IPS-NIHi7 (cell line): ENCODE data around the gene KLHL41.
A peak's percentile ranks its signal among the peaks of the same experiment; 100 is the strongest.
"Not testable (repeated sequence)": the region's sequence is repeated elsewhere in the genome, so short reads cannot be mapped to it uniquely, and the experiment has no call there.

Source experiments
- DNase-seq: peaks from one replicate; pipeline ENCODE4 v3.0.0; 2012; ENCODE audit warnings: mixed read lengths; ENCODE audit errors: extremely low spot score

The KLHL41 gene

DNA sequence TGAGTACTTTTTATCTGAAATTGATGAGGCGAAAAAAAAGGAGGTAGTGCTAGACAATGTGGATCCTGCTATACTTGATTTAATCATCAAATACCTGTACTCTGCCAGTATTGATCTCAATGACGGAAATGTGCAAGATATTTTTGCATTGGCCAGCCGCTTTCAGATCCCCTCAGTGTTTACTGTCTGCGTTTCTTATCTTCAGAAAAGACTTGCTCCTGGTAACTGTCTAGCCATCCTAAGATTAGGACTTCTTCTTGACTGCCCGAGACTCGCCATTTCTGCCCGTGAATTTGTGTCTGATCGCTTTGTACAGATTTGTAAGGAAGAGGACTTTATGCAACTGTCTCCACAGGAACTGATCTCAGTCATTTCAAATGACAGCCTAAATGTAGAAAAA lies 453 bp downstream of the KLHL41 start:
- no peak for DNase-seq

DNA sequence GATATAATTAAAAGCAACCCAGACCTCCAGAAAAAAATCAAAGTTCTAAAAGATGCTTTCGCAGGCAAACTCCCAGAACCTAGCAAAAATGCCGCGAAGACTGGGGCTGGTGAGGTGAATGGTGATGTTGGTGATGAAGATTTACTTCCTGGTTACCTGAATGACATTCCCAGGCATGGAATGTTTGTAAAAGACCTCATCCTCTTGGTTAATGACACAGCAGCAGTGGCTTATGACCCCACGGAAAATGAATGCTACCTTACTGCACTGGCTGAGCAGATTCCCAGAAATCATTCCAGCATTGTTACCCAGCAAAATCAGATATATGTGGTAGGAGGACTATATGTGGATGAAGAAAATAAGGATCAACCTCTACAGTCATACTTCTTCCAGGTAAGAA lies 994 bp downstream of the KLHL41 start:
- no peak for DNase-seq

DNA sequence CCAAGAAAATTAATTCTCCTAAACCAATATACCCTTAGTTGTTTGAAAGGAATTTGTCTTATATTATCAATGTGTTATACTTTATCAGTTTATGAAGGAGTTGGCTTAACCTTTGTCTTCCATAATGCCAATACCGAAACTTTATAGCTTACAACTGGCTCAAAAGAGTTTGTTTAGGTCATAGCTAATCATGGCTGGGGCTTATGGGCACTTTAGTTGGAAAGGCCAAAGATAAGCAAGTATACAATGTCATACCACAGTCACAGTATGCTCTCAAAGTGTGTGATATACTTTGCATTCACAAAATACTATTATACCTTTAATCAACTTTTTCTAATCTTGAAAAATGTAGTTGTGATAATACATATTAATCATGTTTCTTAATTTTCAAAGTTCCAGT lies 2.3 kb downstream of the KLHL41 start:
- no peak for DNase-seq

DNA sequence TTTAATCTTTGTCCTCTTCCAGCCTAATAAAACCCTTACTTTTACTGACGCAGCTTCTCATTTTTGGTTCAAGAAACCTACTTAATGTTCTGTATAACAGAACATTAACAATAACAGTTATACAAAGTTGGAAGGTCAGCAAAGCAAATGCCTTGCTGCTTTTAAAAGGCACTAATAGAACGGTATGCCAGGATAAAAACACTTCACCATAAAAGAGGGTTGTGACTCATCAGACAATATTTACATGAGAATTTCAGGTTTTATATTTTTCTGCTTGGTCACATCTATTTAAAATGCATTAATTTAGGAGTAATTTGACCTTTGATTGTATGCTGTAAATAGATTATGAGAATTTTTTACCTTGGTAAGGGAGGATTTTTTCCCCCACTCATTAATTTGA lies 3.0 kb downstream of the KLHL41 start:
- no peak for DNase-seq

DNA sequence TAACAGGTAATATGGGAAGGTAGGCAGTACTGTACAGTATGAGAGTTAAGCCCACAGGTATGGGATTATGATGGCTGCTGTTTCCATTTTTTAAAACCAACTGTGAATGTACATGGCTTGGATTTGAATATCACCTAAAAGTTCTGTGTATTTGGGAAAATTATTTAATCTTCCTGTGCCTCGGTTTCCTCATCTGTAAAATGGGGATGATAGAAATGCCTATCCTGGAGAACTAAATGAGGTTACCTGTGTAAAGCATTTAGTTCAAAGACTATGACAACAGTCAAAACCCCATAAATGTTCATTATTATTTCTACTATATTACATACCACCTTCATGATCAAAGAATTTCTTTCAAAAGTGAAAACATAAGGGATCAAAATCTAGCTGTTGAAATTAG lies 3.6 kb downstream of the KLHL41 start:
- DNase-seq = no peak

DNA sequence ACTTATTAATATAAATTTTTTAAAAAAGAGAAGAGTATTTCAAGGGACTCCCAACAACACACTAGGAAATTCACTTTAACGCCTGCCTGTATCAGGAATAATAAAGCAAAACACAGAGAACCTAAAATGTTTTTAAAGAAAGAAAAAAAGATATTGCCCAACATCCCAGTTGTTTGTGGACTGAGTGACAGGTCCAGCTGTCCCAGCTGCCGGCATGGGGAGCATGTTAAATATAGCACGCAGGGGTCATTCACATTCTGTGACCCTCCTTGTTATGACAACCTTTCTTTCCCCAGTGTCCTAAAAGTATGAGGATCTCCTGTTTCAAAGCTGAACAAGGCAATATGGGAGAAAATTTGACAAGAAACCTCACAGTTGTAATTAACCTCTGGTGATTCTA lies 4.4 kb downstream of the KLHL41 start:
- DNase-seq = no peak

DNA sequence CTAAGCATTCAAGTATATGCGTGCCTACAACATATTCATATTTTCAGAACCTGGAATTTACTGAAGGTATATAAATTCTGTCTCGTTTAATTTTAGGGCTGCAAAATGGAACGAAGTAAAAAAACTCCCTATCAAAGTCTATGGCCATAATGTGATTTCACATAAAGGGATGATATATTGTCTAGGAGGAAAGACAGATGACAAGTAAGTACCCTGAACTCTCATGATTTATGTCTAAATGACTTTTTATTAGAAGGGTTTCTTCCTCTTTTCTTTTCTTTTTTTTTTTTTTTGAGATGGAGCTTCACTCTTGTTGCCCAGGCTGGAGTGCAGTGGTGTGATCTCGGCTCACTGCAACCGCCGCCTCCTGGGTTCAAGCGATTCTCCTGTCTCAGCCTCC lies 5.3 kb downstream of the KLHL41 start:
- not testable (repeated sequence) for DNase-seq

DNA sequence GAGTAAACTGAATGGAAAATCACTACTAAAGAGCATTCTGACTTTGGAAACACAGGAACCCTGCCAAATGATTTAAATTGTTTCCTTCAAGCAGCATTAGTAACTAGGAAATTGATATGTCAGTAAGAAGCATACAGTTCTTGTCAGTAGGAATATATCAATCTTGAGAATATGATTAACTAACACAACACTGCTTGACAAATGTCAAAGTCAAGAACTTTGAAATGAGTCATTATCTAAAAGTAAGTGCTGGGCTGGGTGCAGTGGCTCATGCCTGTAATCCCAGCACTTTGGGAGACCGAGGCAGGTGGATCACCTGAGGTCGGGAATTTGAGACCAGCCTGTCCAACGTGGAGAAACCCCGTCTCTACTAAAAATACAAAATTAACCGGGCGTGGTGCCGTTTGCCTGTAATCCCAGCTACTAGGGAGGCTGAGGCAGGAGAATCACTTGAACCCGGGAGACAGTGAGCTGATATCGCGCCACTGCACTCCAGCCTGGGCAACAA lies 7.0 kb downstream of the KLHL41 start:
- DNase-seq = not testable (repeated sequence)

DNA sequence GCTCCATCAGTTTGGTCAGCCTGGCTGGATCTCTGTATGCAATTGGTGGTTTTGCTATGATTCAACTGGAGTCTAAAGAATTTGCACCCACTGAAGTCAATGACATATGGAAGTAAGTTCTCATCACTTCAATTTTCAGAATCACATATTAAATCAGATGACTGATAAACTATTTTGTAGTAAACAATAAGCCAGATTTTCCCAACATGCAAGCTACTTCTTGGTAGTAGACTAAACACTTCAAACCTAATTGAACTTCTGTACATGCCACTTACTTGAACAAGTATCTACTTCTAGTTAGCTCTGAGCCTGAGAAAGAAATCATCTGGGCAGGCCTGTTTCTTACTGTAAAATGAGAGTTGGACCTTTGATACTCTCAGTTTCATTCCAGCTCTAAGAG lies 11.4 kb downstream of the KLHL41 start:
- DNase-seq = no peak

DNA sequence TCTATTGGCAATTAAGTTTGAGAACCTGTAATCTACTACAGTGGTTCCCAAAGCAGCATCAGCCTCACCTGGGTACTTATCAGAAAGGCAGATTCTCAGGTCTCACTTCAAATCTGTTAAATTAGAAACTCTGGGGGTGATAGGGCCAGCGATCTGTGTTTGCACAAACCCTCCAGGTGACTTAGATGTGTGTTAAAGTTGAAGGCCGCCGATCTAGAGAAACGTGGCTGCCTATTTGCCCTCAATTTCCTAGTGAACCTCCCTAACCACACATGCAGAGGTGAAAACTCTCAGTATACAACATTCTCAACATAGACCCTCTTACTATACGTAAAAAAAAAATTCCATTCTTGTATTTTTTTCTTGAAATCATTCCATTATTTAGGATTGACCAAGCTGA lies 14.2 kb downstream of the KLHL41 start:
- no peak for DNase-seq

DNA sequence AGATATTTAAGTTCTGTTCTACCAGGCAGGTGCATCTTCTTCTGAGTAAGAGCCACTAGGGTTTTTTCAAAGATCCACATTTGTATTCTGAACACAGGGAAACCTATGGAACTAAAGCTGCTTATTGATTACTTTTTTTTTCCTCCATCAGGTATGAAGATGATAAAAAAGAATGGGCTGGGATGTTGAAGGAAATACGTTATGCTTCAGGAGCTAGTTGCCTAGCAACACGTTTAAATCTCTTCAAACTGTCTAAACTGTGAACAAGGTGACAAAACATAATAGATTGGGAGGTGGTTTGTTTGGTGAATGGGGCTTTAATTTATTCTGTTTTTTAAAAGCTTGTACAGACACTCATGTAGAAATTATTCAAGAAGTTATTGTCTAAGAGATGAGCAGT lies 15.9 kb downstream of the KLHL41 start:
- DNase-seq = no peak

DNA sequence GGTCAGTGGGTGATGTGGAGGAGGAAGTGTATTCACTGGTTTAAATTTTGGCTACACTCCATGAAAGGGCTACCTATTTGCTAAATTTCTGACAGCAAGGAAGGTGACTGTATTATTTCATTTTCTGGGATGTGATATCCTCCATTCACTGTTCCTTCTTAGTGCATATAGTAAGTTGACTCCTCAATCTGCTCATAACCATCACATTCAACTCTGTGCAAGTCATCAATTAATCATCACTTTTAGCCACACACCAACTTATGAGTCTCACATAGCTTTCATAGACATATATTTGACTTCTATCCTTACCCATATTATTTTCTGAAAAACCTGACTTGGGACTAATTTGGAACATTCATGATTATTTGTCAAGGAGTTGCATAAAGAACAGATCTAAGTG lies 16.9 kb downstream of the KLHL41 start:
- DNase-seq = no peak

DNA sequence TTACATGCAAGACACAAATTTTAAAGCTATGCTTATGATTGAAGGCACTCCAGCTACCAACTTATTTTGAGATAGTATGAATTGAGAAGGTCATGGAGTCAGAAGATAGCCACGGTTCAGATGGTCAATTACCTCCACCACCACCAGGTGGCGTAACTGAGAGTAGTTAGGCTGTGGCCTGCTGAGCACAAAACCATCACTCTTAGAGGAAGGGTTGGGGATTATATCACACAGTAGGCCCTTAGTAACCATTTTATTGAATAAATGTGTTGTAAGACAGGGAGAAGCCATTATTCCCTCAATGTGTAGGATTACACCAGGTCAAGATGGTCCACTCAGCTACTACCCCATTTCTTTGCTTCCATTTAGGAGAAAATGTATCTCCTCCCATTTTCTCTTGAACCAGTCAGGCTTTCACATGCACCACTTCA lies 18.8 kb downstream of the KLHL41 start:
- DNase-seq = peak; percentile 73

DNA sequence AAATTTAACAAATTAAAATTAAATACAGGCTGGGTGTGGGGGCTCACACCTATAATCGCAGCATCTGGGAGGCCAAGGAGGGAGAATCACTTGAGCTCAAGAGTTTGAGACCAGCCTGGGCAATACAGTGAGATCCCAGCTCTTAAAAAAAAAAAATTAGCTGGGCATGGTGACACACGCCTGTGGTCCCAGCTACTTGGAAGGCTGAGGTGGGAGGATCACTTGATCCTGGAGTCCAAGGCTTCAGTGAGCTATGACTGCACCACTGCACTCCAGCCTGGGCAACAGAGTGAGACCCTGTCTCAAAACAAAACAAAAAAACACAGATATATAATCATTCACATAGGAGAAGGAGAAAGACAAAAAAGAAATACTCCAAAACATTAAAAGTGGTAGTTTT lies 30.0 kb downstream of the KLHL41 start:
- DNase-seq = not testable (repeated sequence)

DNA sequence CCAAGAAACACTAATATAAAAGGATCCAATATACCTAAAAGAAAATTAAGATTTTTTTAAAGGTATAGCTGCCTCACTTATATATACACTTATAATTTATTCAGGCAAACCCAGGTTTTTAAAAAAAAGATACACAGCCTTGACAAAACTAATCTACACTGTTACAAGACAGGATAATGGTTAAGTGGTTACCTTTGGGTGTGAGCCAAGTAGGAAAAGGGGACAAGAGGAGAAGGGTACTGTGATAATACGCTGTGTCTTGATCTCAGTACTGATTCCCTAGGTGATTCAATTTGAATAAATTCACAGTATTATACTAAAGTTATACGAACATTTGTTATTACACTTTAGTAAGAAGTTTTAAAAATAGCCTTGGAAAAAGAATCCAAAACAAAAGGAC lies 30.6 kb downstream of the KLHL41 start:
- DNase-seq = no peak

DNA sequence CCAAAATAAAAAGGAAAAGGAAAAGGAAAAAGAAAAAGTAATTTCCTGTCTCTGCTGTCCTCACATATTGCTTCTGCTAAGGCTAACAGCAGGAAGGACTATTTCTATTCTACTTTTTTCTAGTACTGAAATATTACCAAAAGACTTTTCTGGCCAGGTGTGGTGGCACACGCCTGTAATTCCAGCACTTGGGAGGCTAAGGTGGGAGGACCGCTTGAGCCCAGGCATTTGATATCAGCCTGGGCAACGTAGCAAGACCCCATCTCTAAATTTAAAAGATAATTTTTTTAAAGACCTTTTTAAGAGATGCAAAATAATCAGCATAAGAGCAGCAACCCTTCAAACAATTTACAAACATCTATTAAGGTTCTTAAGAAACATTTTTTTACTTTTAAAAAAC lies 32.9 kb downstream of the KLHL41 start:
- DNase-seq = no peak

DNA sequence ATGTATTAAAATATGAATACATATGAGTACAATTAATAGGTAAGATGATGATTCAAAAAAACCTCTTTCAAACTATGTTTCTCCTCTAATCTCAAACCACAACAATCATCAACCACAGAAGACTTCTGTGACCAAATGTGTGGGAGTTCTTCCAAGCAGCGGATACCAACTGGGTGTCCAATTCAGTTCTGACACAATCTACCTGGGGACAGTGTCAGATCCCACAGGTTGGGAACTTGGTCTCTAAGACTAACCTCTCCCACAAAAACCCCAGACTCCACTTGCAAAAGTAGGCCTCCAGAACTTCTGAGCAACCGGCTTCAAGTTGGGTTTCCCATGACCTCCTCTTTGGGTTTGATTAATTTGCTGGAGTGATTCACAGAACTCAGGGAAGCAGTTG lies 37.3 kb downstream of the KLHL41 start:
- DNase-seq = no peak

DNA sequence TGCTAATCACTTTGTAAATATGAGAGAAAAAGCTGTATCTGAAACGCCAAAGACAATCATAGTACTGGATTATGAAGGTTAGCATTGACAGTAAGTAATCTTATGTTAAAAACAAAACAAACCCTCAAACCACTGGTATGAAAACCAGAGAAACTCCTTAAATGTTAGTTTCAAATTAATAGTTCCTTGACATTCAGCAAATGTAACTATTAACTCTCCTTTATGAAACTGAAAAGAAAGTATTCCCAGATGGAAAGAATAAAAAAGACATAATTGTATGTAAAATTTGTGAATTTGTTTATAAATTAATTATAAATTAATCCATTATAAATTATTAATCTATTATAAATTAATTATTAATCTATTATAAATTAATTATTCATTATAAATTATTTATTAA lies 51.9 kb downstream of the KLHL41 start:
- no peak for DNase-seq

DNA sequence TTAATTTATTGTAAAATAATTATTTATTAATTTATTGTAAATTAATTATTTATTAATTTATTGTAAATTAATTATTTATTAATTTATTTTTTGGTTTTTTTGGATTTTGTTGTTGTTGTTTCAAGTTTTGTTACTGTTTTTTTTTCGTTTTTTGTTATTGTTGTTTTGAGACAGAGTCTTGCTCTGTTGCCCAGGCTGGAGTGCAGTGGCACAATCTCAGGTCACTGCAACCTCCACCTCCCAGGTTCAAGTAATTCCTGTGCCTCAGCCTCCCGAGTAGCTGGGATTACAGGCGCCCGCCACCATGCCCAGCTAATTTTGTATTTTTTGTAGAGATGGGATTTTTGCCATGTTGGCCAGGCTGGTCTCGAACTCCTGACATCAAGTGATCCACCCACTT lies 52.6 kb downstream of the KLHL41 start:
- DNase-seq = not testable (repeated sequence)

DNA sequence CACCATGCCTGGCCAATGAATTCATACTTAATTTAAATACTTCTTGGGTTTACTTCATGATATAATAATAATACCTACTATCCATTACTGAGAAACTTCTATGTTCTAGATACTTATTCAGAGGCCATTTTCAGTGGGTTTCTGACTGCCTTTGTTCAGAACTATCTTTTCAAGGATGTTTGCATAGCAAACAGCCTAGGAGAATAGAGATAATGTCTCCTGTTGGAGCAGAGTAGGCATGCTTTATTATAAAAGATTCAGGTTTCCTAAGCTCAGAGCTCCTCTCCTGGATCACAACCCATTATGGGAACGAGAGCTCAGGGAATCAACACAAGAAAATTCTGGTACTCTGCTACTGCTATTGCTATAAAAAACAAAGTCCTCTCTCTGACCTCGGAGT lies 53.0 kb downstream of the KLHL41 start:
- DNase-seq = no peak

DNA sequence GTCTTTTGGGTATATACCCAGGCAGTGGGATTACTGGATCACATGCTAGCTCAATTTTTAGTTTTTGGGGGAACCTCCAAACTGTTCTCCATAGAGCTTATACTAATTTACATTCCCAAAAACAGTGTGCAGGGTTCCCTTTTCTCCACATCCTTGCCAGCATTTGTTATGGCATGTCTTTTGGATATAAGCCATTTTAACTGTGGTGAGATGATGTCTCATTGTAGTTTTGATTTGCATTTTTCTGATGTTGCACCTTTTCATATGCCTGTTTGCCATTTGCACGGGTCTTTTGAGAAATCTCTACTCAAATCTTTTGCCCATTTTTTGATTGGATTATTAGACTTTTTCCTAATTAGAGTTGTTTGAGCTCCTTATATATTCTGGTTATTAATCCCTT lies 56.2 kb downstream of the KLHL41 start:
- no peak for DNase-seq

DNA sequence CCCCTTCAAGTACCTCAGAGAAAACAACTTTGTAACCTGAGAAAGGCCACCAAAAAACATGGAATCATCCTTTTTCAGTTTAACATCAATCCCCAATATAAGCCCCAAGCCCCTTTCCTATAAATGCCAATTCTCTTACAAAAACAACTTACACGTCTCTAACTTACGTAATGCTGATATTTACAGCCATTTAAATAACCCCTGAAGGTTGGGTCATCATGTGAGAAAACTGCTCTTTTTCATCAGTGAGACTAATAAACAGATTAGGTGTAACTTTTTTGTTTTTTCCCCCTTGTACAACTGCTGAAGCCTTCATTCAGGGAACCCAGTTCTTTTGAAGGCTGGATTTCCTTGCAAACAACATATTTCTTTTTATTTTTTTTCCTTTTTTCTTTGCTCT lies 60.4 kb downstream of the KLHL41 start:
- DNase-seq = no peak

DNA sequence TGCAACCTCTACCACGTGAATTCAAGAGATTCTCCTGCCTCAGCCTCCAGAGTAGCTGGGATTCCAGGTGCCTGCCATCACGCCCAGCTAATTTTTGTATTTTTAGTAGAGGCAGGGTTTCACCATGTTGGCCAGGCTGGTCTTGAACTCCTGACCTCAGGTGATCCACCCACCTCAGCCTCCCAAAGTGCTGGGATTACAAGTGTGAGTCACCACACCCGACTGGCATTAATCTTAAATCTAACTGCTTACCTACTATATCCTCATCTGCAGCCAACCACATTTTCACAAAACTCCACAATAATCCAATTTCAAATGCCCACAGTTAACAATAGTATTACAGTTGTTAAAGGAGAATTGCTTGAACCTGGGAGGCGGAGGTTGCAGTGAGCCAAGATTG lies 61.2 kb downstream of the KLHL41 start:
- DNase-seq = not testable (repeated sequence)

DNA sequence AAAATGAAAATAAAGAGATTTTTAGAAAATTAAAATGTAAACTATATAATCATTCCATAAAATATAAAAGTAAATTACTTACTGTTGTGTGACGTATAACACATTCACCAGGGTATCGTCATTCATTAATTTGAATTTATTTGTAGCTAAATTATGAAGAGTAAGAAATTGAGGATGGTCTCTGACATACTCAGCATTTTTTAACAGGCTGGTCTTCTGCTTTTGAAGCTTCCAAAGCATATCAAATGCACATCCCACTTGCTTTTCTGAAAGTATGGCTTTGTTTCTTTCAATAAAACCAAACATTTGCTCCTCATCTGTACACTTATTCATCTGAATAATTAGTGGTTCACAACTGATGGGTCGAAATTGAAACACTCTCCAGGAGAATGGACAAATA lies 62.1 kb downstream of the KLHL41 start:
- DNase-seq = no peak

DNA sequence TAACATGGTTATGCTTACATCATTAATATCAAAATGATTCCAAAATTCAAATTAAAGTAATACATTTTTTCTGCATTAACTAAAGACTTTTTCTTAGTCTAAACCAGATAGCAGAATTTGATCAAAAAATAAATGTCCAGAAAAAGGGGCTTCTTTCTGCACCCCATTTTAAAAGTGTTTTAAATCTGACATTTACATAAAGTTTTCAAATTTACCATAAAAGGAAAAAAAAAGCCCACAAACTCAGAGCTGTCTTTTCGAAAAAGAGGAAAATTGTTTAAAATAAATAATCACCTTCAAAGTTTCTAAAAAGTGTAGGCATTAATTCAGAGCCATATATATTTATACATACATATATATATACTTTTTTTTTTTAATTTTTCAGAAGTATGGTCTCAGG lies 62.7 kb downstream of the KLHL41 start:
- DNase-seq = no peak
